ENCODE measurements around the gene OR51B2. TPM values are rescaled to one million over a fixed set of nuclear protein-coding genes. Genes with fewer than 3 reads are reported as not detected.

Gene OR51B2
- 0.41 to 0.56 TPM in 2 of 3 replicates, not detected in the other for total RNA-seq

DNA sequence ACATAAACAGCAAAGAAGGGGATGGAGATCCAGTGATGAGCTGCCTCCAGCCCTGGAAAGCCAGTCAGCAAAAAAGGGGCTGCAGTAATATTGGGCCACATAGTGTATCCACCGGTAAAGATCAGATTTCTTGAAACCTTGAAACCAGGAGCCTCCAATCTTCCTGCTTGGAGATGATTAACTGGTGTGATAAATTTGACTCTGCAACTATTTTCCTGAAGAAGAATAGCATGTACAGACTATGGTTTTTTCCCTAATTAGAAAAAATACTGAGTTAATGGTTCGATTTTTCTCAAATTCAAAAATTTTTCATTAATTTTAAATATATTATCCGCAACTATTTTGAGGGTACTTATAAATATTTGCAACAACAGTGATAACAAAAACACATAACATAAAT, at the start of gene OR51B2:
OR51B2 (minus strand) TSS at position 101 of the 400 bp plus-strand sequence; CDS start at position 101, 0 bp downstream.
- H3K27ac Mint-ChIP-seq, result no peak within 1 kb of the TSS
- H3K4me3 Mint-ChIP-seq, result no peak within 1 kb of the TSS
- TF ChIP-seq, protein P1, sequence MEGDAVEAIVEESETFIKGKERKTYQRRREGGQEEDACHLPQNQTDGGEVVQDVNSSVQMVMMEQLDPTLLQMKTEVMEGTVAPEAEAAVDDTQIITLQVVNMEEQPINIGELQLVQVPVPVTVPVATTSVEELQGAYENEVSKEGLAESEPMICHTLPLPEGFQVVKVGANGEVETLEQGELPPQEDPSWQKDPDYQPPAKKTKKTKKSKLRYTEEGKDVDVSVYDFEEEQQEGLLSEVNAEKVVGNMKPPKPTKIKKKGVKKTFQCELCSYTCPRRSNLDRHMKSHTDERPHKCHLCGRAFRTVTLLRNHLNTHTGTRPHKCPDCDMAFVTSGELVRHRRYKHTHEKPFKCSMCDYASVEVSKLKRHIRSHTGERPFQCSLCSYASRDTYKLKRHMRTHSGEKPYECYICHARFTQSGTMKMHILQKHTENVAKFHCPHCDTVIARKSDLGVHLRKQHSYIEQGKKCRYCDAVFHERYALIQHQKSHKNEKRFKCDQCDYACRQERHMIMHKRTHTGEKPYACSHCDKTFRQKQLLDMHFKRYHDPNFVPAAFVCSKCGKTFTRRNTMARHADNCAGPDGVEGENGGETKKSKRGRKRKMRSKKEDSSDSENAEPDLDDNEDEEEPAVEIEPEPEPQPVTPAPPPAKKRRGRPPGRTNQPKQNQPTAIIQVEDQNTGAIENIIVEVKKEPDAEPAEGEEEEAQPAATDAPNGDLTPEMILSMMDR (IDR thresholded peaks at IDR 0.05; ENCODE audit: unreplicated experiment), result no peak
- H3K4me1 Mint-ChIP-seq, result no peaks in the 10 kb centered on the region
- H3K27me3 Mint-ChIP-seq (ENCODE audit: low read depth), result peaks cover 15% of the 10 kb centered on the region
- DNase-seq (ENCODE audit: low spot score in 2 of 2, unreplicated experiment in 2 of 2), result no peak
- no peaks in the 10 kb centered on the region for H3K36me3 Mint-ChIP-seq
- H3K9me3 Mint-ChIP-seq, result no peaks in the 10 kb centered on the region

DNA sequence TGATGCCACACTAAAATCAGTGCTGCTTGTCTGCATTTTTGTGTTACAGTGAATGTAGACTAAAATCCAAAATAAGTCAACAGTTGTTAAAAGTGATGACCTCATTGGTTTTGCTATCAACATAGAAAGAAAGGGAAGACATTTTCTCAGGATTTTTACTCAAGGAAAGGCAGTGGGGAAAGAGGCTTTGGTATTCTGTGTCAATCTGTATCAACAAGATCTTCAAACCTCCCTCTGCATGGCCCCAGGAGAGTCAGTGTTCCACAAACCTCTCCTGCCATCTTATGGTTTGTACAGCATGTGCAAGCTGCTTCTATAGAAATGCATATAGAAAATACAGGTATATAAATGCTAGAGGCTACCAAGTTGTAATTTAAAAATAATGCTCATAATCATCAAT, 45.7 kb upstream of the OR51B2 start:
- DNase-seq (ENCODE audit: low spot score in 2 of 2, unreplicated experiment in 2 of 2), result no peak
- no peak overlapping the region for H3K27ac Mint-ChIP-seq
- H3K9me3 Mint-ChIP-seq, result peaks cover 11% of the 10 kb centered on the region
- TF ChIP-seq, protein P1 (IDR thresholded peaks at IDR 0.05; ENCODE audit: unreplicated experiment), result no peak
- H3K4me3 Mint-ChIP-seq, result no peak overlapping the region
- H3K4me1 Mint-ChIP-seq, result no peaks in the 10 kb centered on the region
- peaks cover 3% of the 10 kb centered on the region for H3K27me3 Mint-ChIP-seq (ENCODE audit: low read depth)
- no peaks in the 10 kb centered on the region for H3K36me3 Mint-ChIP-seq

- Mint-ChIP-seq H3K36me3 (no peaks in the 10 kb centered on the region), H3K4me3 (no peak overlapping the region), H3K27me3 (ENCODE audit: low read depth) (peaks cover 3% of the 10 kb centered on the region), H3K9me3 (peaks cover 7% of the 10 kb centered on the region), H3K4me1 (peaks cover 2% of the 10 kb centered on the region), H3K27ac (no peak overlapping the region)
- no peak for DNase-seq (ENCODE audit: low spot score in 2 of 2, unreplicated experiment in 2 of 2)
- TF ChIP-seq, protein P1 (IDR thresholded peaks at IDR 0.05; ENCODE audit: unreplicated experiment), result no peak
Measured at GRCh38 chr11:5368502-5369043, 44.5 kb upstream of the OR51B2 start.

DNA sequence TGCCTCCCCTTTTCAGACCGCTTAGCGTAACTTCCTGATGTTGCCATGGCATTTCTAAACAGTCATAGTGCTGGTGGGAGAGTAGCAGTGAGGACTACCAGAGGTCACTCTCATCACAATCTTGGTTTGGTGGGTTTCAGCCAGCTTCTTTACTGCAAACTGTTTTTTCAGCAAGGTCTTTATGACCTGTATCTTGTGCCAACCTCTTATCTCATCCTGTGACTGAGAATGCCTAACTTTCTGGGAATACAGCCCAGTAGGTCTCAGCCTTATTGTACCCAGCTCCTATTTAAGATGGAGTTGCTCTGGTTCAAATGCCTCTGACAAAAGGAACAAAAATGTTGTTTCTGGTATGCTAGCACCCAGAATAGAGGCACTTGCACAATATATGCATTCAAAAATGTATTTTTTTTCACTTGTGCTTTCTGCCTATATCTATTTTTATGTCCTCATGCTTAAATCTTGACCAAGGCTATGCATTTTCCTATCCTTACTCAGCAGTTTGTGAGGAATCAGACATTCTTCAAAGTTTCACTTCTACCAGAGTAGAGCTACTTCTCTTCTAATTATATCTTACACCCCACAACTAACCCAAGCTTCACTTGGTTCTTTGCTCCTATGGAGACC, 43.5 kb upstream of the OR51B2 start:
- TF ChIP-seq, protein P1 (IDR thresholded peaks at IDR 0.05; ENCODE audit: unreplicated experiment), result no peak
- peaks cover 3% of the 10 kb centered on the region for H3K27me3 Mint-ChIP-seq (ENCODE audit: low read depth)
- no peak overlapping the region for H3K27ac Mint-ChIP-seq
- DNase-seq (ENCODE audit: low spot score in 2 of 2, unreplicated experiment in 2 of 2), result no peak
- H3K4me3 Mint-ChIP-seq, result no peak overlapping the region
- H3K9me3 Mint-ChIP-seq, result peaks cover under 1% of the 10 kb centered on the region
- peaks cover 2% of the 10 kb centered on the region for H3K4me1 Mint-ChIP-seq
- H3K36me3 Mint-ChIP-seq, result no peaks in the 10 kb centered on the region

GRCh38 chr11:5366856-5367255, 42.8 kb upstream of the OR51B2 start:
- Mint-ChIP-seq H3K36me3 (no peaks in the 10 kb centered on the region), H3K27ac (no peak overlapping the region), H3K27me3 (ENCODE audit: low read depth) (peaks cover 3% of the 10 kb centered on the region), H3K4me3 (no peak overlapping the region), H3K4me1 (peaks cover 2% of the 10 kb centered on the region), H3K9me3 (no peaks in the 10 kb centered on the region)
- DNase-seq (ENCODE audit: low spot score in 2 of 2, unreplicated experiment in 2 of 2), result no peak
- TF ChIP-seq, protein P1 (IDR thresholded peaks at IDR 0.05; ENCODE audit: unreplicated experiment), result no peak
